ENCODE data around the gene ALDH7A1. TPM values are rescaled to one million over a fixed set of nuclear protein-coding genes. Genes with fewer than 3 reads are reported as not detected.

Gene ALDH7A1
- total RNA-seq, 2 donors from 2014 or later, result 49.2 to 75.7 TPM

GRCh38 chr5:126483156-126483555, 111.9 kb downstream of the ALDH7A1 start:
- intact Hi-C loops (cut with DNase I), result no loop called here
- no peak for TF ChIP-seq CTCF (IDR thresholded peaks at IDR 0.05)
- H3K36me3 ChIP-seq, result peaks cover 5% of the 10 kb centered on the region

GRCh38 chr5:126482591-126482990, 112.4 kb downstream of the ALDH7A1 start:
- TF ChIP-seq CTCF (IDR thresholded peaks at IDR 0.05), result no peak
- H3K27me3 ChIP-seq, result no peaks in the 10 kb centered on the region
- H3K9ac ChIP-seq (ENCODE audit: low read depth in 2 of 2, low read length in 2 of 2), result no peak overlapping the region
- H3K27ac ChIP-seq, result no peak overlapping the region
- no peaks in the 10 kb centered on the region for H3K4me1 ChIP-seq
- no peak for DNase-seq
- H3K4me3 ChIP-seq, result no peak overlapping the region
- intact Hi-C loops (cut with DNase I), result no loop called here
- peaks cover 5% of the 10 kb centered on the region for H3K36me3 ChIP-seq
- H3K9me3 ChIP-seq, result no peaks in the 10 kb centered on the region

More at GRCh38 chr5:126483156-126483555, 111.9 kb downstream of the ALDH7A1 start:
- no peak for DNase-seq
- Histone ChIP-seq H3K4me1 (no peaks in the 10 kb centered on the region), H3K27ac (no peak overlapping the region), H3K9me3 (no peaks in the 10 kb centered on the region), H3K27me3 (no peaks in the 10 kb centered on the region), H3K4me3 (no peak overlapping the region), H3K9ac (ENCODE audit: low read depth in 2 of 2, low read length in 2 of 2) (no peak overlapping the region)

GRCh38 chr5:126481243-126481642, 113.8 kb downstream of the ALDH7A1 start:
- Histone ChIP-seq H3K36me3 (peaks cover 5% of the 10 kb centered on the region), H3K4me3 (no peak overlapping the region), H3K4me1 (no peaks in the 10 kb centered on the region), H3K9me3 (no peaks in the 10 kb centered on the region), H3K27me3 (no peaks in the 10 kb centered on the region), H3K9ac (ENCODE audit: low read depth in 2 of 2, low read length in 2 of 2) (no peak overlapping the region), H3K27ac (no peak overlapping the region)
- intact Hi-C loops (cut with DNase I), result no loop called here
- no peak for TF ChIP-seq CTCF (IDR thresholded peaks at IDR 0.05)
- DNase-seq, result no peak

Other genes with a start within 250 kb of the ALDH7A1 start
- gene GRAMD2B, start 171.8 kb downstream of the ALDH7A1 start, total RNA-seq, result 10 to 100 TPM; 30.9 to 60.4 TPM
- gene PHAX, start 5.7 kb upstream of the ALDH7A1 start, total RNA-seq, result 10 to 100 TPM; 36.4 to 36.6 TPM
- gene LMNB1, start 181.9 kb upstream of the ALDH7A1 start, total RNA-seq, result 100 to 1,000 TPM in 1 of 2 donors, 10 to 100 TPM in 1; 58.0 to 216 TPM

Data from colonic mucosa (tissue), 4 donors.